HG03108 (cell line): ENCODE results near the gene GOLM1.

ENCODE experiments used
- ATAC-seq: cut with Tn5 transposase; IDR thresholded peaks from one replicate; pipeline ENCODE4 v1.9.1; 2021; ENCODE audit warnings: moderate library complexity; ENCODE audit not compliant: unreplicated experiment

Gene GOLM1

GRCh38 chr9:86046930-86047341, 52.4 kb downstream of the GOLM1 start:
- no peak for ATAC-seq

DNA sequence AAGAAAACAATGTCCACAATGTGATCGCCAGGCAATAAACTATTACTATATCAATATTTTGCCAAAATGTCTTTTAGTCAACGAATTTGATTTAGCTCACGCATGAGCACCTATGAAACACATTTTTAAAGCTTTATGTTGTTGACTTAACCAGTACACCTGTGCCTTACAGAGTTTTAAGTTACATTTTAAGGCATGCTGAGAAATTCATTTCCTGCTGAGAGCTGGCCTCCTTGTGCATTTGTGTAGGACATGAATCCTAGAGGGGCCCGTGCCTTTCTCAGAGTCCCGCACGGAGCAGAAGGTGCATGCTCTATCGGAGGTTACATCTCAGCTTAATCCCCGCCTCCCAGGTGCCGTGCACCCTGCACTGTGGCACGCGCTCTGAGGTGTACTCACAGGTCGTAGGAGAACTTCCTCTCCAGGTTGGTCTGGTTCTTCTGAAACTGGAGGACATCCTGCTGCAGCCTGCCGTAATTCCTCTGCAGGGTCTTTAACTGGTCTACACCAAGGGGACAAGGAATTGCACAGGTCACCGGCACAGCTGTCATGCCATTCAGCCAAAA, 53.2 kb downstream of the GOLM1 start:
- ATAC-seq, result no peak

- no peak for ATAC-seq
Observed at GRCh38 chr9:86045654-86046053, 53.7 kb downstream of the GOLM1 start.

GRCh38 chr9:86043999-86044398, 55.4 kb downstream of the GOLM1 start:
- no peak for ATAC-seq

- ATAC-seq, result no peak
Observed at GRCh38 chr9:86043586-86043985, 55.8 kb downstream of the GOLM1 start.

GRCh38 chr9:86042199-86042978, 57.0 kb downstream of the GOLM1 start:
- ATAC-seq, result no peak

- no peak for ATAC-seq
Observed at GRCh38 chr9:86041311-86041741, 58.0 kb downstream of the GOLM1 start.

GRCh38 chr9:86040861-86041155, 58.5 kb downstream of the GOLM1 start:
- no peak for ATAC-seq

- no peak for ATAC-seq
Observed at GRCh38 chr9:86039991-86040860, 59.1 kb downstream of the GOLM1 start.

- ATAC-seq, result no peak
Observed at GRCh38 chr9:86036555-86036954, 62.8 kb downstream of the GOLM1 start.

GRCh38 chr9:86035827-86036440, 63.4 kb downstream of the GOLM1 start:
- no peak for ATAC-seq

DNA sequence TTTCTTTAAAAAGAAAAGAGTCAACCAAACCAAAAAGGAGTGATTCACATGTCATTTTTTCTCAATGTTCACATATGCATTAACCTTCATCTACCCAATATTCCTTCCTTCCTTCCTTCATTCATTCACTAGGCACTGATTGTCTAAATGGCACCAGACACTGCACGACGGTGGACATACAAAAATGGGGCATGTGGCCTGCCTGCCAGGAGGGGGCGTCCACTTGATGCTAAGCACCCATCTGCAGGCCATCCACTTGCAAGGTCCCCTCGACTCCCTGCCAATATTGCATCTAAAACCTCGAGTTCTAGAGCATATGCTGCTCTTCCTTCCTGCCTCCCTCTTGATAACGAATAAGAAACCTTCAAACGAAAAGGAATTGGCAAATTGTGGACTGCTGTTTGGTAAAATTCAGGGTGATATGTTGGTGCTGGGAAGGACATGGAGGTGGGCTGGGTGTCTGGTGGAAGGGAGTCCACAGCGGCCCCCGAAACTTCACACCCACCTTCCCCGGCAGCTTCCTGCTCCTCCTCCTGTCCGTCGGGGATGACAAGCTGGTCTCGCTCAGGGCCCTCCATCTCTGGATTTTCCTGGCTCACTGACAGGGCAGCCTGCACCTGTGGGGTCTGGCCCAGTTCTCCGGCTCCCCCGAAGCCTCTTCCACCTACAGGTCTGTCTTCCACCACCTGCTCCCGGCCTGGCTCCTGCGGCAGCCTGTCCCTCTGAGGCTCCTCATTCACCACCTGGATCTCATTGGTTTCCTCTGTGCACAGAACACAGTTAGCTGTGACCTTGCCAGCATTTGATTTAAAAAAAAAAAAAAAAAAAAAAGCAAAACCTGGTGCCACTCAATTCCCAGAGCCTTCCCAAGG, 64.3 kb downstream of the GOLM1 start:
- ATAC-seq, result no peak

- no peak for ATAC-seq
Observed at GRCh38 chr9:86027767-86028166, 71.6 kb downstream of the GOLM1 start.

GRCh38 chr9:86022687-86023266, 76.6 kb downstream of the GOLM1 start:
- no peak for ATAC-seq

DNA sequence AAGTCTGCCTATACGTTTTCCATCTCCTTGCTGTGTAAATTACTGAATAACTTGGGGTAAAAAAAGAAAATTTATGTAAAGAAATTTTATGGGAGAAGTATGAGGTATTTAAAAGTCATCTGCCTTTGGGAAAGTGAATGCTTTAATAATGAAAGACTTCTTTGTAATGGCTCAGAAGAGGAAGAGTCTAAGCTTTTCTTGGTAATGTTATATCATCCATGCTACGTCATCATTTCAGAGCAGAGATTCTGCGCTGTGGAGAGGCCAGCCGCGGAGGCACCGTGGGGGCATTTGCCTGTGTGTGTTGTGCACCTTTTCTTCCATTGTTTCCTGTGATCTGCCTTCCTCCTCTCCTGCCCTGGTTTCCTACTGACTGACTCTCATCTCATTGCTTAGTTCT, 78.2 kb downstream of the GOLM1 start:
- no peak for ATAC-seq

- no peak for ATAC-seq
Observed at GRCh38 chr9:86020731-86021130, 78.6 kb downstream of the GOLM1 start.

GRCh38 chr9:86009133-86009532, 90.2 kb downstream of the GOLM1 start:
- no peak for ATAC-seq

DNA sequence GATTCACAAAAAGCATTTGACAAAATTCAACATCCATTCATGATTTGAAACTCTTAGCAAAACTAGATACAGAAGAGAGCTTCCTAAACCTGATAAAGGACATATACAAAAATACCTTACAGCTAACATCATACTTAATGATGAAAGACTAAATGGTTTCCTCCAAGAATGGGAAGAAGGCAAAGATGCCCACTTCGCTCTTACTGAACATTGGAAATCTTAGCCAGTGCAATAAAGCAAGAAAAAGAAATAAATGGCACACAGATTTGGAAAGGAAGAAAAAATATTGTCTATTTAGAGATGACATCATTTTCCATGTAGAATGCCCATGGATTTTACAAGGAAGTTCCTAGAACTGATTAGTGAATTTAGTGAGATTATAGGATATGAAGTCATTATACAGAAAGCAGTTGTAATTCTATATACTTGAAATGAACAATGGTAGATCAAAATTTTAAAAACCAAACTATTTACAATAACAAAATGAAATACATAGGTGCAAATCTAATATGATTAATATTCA, 94.0 kb downstream of the GOLM1 start:
- ATAC-seq, result no peak

GRCh38 chr9:85995599-85995998, 103.8 kb downstream of the GOLM1 start:
- ATAC-seq, result no peak

- no peak for ATAC-seq
Observed at GRCh38 chr9:85995097-85995496, 104.3 kb downstream of the GOLM1 start.
